NCI-H187 (cell line): ENCODE results near the gene ADGRF4.

ENCODE experiments used
- DNase-seq, 2 experiments: peaks; one replicate each; lab custom pipeline; 2025; lab: John Stamatoyannopoulos, UW

ADGRF4 gene

GRCh38 chr6:47698342-47698787, at the start of gene ADGRF4:
Gene ADGRF4, plus strand, starts transcription at chr6:47698580. Its CDS starts 8,666 bp downstream, at chr6:47707246.
- no peak for DNase-seq

DNA sequence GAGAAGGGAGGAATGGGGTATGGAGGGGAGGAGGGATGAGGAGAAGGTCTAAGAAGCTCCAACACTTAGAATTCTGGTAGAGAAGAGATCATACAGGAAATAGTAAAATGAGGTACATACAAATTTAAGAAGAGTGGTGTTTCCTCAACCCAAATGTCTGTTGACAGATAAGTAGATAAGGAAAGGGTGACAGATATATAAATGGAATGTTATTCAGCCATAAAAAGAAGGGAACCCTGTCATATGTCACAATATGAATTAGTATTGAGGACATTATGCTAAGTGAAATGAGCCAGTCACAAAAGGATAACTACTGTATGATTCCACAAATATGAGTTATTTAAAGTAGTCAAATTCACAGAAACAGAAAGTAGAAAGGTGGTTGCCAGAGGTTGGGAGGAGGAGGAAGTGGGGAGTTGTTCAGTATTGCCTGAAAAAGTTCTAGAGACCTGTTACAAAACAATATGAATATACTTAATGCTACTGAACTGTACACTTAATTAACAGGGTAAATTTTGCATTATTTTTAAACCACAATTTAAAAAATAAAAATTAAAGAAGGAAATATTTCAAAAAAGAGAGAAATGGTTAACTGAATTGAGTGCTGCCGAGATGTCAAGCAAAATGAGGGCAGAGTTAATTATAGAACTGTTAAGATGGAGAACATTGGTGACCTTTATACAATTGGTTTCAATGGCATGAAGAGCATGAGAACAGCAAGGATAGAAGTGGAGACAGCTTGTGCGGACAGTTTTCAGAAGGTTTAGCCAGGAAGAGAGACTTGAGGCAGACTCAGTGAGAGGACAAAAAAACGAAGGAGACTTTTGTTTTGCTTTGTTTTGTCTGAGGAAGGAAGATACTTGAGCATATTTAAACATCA, 47.6 kb upstream of the ADGRF4 start:
- DNase-seq: no peak

DNA sequence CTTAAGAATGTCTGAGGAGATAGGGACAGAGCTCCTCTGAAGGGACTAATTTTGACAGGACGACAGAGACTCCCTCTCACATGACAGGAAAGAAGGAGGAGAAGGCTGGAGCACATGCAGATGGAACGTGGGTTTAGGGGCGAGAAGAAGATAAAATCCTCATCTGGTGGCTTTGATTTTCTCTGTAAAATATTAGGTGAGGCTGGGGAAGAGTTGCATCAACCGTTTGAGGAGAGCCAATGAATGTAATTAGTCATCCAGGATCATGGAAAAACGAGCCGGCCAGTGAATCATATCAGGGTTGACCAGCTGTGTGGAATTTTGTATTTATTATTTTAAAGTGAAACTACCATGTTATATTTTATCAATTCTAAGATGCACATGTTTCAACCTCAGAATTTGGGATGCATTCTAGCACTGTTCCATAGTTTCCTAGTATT, 46.9 kb upstream of the ADGRF4 start:
- DNase-seq: no peak

DNA sequence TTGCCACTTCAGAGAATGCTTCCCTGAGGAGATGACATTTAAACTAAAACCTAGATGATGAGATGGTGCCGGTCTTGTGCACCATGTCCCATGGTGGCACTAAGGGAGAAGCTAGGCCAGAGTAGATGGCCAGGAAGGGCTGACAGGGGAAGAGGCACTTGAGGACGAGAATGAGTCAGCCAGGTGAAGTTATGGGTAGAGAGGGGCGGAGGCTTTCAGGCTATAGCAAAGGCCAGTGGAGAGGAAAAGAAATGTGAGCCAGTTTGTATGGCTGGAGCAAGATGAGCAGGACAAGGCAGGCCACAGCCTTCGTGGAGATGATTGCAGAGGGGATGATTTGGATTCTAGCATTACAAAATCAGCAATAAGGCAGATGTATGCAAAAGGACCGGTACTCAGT, 44.7 kb upstream of the ADGRF4 start:
- no peak for DNase-seq

GRCh38 chr6:47654255-47654654, 44.1 kb upstream of the ADGRF4 start:
- DNase-seq: no peak

GRCh38 chr6:47655719-47656595, 42.4 kb upstream of the ADGRF4 start:
- no peak for DNase-seq

GRCh38 chr6:47661960-47662359, 36.4 kb upstream of the ADGRF4 start:
- no peak for DNase-seq

DNA sequence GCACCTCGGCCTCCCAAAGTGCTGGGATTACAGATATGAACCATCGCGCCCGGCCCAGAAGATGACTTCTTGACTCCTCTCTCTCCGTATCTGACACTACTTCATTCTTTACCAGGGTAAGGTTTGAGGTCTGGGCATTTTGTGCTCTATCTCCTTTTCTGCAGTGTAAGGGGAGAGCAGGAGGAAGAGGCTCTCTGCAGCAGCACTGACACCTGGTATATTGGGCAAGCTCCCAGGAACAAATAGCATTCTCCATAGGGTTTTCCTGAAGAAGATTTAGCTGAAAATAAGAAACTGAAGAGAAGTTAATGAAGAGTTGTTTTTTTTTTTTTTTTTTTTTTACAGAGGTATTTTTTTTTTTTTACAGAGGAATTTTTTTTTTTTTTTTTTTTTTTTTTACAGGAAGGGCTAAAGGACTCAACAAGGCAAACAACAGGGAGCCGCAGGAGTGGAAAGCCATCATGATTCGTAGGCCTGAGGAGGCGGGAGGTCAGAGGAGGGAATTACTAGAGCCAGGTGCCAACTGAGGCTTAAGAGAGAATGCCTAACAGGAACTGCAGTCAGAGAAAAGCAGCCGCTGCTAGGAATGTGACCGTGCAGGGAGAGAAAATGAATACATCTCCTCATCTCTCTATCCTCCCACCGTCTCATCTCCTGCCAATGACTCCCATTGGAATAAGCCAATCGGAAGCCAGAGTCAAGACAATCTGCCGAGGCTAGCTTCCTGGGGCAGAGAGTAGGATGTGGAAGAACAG, 34.7 kb upstream of the ADGRF4 start:
- DNase-seq: no peak

- no peak for DNase-seq
Measured at GRCh38 chr6:47665112-47665511, 33.3 kb upstream of the ADGRF4 start.

- DNase-seq: no peak
Measured at GRCh38 chr6:47669684-47670513, 28.5 kb upstream of the ADGRF4 start.

DNA sequence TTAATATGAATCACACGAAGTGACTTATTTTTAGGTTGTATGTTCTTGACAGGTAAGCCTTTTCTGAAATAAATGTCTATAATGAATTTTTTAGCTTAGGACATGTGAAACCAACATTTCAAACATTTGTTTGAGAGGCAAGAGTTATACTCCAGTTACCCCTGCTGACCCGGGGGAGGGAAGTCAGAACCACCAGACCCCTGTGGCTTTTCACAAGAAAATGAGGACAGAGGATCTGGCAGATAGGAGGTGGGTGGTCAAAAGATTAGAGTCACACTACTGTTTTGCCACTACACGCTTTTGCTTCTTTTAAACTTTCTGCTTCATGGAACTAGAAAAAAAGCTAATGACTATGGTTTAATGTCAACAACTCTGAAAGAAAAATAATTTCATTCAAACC, 27.5 kb upstream of the ADGRF4 start:
- DNase-seq: no peak

- no peak for DNase-seq
Measured at GRCh38 chr6:47671777-47672176, 26.6 kb upstream of the ADGRF4 start.

DNA sequence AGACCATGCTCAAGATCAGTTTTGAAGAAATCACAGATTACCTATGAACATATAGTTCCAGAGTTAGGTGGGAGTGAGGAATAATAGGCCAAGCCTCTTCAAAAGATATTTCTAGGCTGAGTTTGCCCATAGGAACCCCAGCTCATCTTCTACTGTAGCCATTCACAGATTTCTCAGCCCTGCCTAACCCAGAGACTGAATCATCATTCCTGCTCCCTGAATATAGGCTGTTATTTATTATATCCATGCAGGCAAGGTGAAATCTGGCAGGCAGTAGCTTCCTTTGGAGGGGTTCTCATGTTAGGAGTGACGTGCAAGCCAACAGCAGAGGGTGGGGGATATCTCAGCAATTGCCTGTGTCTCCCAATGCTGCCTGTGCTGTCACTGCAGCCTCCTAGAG, 25.6 kb upstream of the ADGRF4 start:
- no peak for DNase-seq

DNA sequence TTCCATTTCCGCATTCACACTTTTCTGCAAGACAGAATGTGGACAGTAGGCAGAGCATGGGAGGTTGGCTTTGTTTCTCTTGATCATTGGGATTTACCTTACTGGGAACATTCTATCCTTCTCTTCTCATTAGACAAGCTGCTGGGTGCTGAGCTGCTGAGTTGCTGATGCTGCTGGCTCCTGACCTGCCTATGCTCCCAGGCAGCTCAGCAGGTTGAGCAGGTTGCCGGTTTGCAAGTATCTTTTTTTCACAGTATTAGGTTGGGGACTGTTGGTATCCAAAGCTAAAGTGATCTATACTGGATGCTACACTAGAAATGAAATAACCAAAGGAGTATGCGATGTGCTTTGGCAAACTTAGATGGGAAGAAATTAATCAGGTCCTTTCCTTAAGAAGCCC, 23.7 kb upstream of the ADGRF4 start:
- no peak for DNase-seq

GRCh38 chr6:47677381-47678100, 20.8 kb upstream of the ADGRF4 start:
- DNase-seq: no peak

DNA sequence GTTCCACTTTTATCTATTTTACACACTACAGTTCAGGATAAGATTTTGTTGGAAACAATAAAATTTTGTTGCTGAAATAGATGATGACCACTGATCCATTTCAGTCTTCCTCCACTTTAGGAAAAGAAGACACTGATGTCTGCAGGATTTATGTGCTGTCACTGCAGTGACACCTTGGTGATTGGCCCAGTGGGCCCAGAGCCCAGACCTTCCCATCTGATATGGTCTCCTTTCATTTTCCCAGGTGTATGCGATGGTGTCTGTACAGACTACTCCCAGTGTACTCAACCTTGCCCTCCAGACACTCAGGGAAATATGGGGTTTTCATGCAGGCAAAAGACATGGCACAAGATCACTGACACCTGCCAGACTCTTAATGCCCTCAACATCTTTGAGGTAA, 19.6 kb upstream of the ADGRF4 start:
- no peak for DNase-seq

DNA sequence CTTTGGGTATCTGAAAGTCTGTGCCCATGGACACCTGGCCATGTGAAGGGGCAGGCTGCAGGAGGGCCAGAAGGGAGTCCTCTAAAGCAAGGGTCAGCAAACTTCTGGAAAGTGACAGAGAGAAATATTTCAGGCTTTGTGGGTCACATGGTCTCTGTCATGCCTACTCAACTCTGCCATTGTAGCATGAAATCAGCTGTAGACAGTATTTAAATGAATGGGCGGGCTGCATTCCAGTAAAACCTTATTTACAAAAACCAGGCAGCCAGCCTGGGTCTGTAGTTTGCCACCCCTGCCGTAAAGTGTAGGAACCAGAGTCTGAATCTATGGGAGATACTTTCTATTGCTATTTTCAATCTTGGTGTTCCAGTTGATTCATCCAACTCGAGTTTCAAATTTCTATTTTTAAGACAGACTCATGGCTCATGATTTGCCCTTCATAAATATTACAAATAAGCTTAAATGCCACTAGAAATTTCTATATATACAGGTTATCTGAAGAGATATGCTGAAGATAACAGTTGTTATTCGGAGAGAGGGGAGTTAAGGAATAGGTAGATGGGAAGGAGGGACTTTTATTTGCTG, 19.0 kb upstream of the ADGRF4 start:
- DNase-seq: no peak

DNA sequence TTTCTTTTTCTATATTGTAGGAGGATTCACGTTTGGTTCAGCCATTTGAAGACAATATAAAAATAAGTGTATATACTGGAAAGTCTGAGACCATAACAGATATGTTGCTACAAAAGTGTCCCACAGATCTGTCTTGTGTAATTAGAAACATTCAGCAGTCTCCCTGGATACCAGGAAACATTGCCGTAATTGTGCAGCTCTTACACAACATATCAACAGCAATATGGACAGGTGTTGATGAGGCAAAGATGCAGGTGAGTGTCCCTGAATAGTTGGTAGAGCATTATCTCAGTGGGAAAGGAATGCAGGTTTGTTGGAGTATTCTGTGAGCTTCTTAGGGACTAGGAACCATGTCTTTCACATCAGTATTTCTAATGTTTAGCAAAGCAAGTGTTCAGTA, 18.3 kb upstream of the ADGRF4 start:
- no peak for DNase-seq

GRCh38 chr6:47680724-47681123, 17.7 kb upstream of the ADGRF4 start:
- no peak for DNase-seq
